Panc1 (cell line): ENCODE measurements around the gene TAF6L.

ENCODE experiments used
- TCF7L2 ChIP-seq: IDR thresholded peaks from 2 replicates; pipeline ENCODE4 v1.6.1; 2011; ENCODE audit warnings: mild to moderate bottlenecking, low read depth, low read length, inconsistent platforms
- TF ChIP-seq, protein P1 (sequence below): fragments of 450-650 bp; IDR thresholded peaks from 2 replicates; pipeline ENCODE4 v1.5.1; 2017; ENCODE audit warnings: mild to moderate bottlenecking

DNA sequence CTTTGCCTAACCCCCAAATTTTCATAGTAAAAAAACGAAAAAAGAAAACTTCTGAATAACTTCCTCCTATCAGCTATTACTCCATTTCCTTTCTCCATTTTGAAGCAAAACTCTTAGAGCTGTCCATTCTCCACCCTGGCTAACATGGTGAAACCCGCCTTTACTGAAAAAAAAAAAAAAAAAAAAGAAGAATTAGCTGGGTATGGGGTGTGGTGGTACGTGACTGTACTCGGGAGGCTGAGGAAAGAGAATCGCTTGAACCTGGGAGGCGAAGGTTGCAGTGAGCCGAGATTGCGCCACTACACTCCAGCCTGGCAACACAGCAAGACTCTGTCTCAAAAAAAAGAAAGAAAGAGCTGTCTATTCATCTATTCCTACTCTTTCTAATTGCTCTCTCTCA, 45.4 kb downstream of the TAF6L start:
- TF ChIP-seq, protein P1, sequence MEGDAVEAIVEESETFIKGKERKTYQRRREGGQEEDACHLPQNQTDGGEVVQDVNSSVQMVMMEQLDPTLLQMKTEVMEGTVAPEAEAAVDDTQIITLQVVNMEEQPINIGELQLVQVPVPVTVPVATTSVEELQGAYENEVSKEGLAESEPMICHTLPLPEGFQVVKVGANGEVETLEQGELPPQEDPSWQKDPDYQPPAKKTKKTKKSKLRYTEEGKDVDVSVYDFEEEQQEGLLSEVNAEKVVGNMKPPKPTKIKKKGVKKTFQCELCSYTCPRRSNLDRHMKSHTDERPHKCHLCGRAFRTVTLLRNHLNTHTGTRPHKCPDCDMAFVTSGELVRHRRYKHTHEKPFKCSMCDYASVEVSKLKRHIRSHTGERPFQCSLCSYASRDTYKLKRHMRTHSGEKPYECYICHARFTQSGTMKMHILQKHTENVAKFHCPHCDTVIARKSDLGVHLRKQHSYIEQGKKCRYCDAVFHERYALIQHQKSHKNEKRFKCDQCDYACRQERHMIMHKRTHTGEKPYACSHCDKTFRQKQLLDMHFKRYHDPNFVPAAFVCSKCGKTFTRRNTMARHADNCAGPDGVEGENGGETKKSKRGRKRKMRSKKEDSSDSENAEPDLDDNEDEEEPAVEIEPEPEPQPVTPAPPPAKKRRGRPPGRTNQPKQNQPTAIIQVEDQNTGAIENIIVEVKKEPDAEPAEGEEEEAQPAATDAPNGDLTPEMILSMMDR, result no peak
- TF ChIP-seq TCF7L2, result no peak
